Vagina (tissue), 2 donors: Measurements from ENCODE around the gene CYB5R4. TPM values are rescaled to one million over a fixed set of nuclear protein-coding genes. Genes with fewer than 3 reads are reported as not detected.

ENCODE experiments used
- DNase-seq, 2 donors: peaks; one replicate each; pipeline ENCODE4 v3.0.0-alpha.2; 2017; ENCODE audit errors: extremely low spot score in 2 of 2
- H3K27ac ChIP-seq: fragments of 200-600 bp; sonication (generic); one replicate; pipeline ENCODE4 v1.5.1; 2019
- H3K27me3 ChIP-seq: fragments of 200-600 bp; sonication (generic); one replicate; pipeline ENCODE4 v1.5.1; 2019
- H3K36me3 ChIP-seq, 2 donors: fragments of 200-600 bp; sonication (generic); one replicate each; pipeline ENCODE4 v1.5.1; 2017 to 2019
- H3K4me1 ChIP-seq: fragments of 200-600 bp; sonication (generic); one replicate; pipeline ENCODE4 v1.5.1; 2019
- H3K4me3 ChIP-seq, 2 donors: fragments of 200-600 bp; sonication (generic); 1 replicate in 1 of 2; 2 replicates in 1 of 2; pipeline ENCODE4 v1.5.1; 2016 to 2019
- H3K9me3 ChIP-seq: fragments of 200-600 bp; sonication (generic); one replicate; pipeline ENCODE4 v1.5.1; 2019
- CTCF ChIP-seq, 3 experiments: fragments of 450-650 bp in 2 of 3; fragments of 200-600 bp in 1 of 3; sonication (generic) in 1 of 3; IDR thresholded peaks; one replicate each; pipeline ENCODE4 v1.5.1; 2017 to 2019; ENCODE audit warnings: antibody characterized with exemption in 3 of 3, mild to moderate bottlenecking in 2 of 3, moderate library complexity in 2 of 3
- POLR2A ChIP-seq, 2 donors: fragments of 450-650 bp; IDR thresholded peaks; one replicate each; pipeline ENCODE4 v1.6.1; 2017; ENCODE audit warnings: antibody characterized with exemption in 2 of 2, mild to moderate bottlenecking in 2 of 2, moderate library complexity in 2 of 2
- POLR2AphosphoS5 ChIP-seq, 2 donors: sonication (generic); formaldehyde crosslinking; IDR thresholded peaks; one replicate each; pipeline ENCODE4 v1.9.0; 2017; ENCODE audit warnings: antibody characterized with exemption in 2 of 2, mild to moderate bottlenecking in 2 of 2, low read depth in 1 of 2; ENCODE audit not compliant: insufficient read depth in 1 of 2
- intact Hi-C: fragments of 100-400 bp; cut with DNase I; formaldehyde crosslinking; loops from one replicate; pipeline ENCODE4 v1.15.1; 2023
- total RNA-seq: library from RNA; depleted of rRNA; stranded (reverse); fragments of >200 nt; gene quantifications from one replicate; pipeline ENCODE4 v1.2.3, GENCODE V29; 2016

The CYB5R4 gene
- total RNA-seq, 1 donor from 2014 or later = 4.9 TPM

- H3K9me3 ChIP-seq = no peaks in the 10 kb centered on the region
- TF ChIP-seq POLR2AphosphoS5 (IDR thresholded peaks at IDR 0.05; ENCODE audit: insufficient read depth in 1 of 2, low read depth in 1 of 2) = no peak
- TF ChIP-seq POLR2A (IDR thresholded peaks at IDR 0.05) = no peak
- TF ChIP-seq CTCF (IDR thresholded peaks at IDR 0.05) = no peak
- intact Hi-C loops = loop anchor here (5.0 kb wide), 1 partner anchor 339 kb away; no protein-coding TSS in a partner anchor
- H3K27me3 ChIP-seq = no peaks in the 10 kb centered on the region
- no peak for DNase-seq
- H3K36me3 ChIP-seq = no peaks in the 10 kb centered on the region
- H3K4me1 ChIP-seq = peaks cover 5% of the 10 kb centered on the region
- H3K4me3 ChIP-seq = no peak overlapping the region
- H3K27ac ChIP-seq = no peak overlapping the region
These were observed 23.8 kb downstream of the CYB5R4 start for GRCh38 chr6:83883240-83883639.

- Histone ChIP-seq H3K4me1 (peaks cover 5% of the 10 kb centered on the region), H3K27ac (no peak overlapping the region), H3K4me3 (no peak overlapping the region), H3K27me3 (no peaks in the 10 kb centered on the region), H3K36me3 (no peaks in the 10 kb centered on the region), H3K9me3 (no peaks in the 10 kb centered on the region)
- TF ChIP-seq POLR2AphosphoS5 (IDR thresholded peaks at IDR 0.05; ENCODE audit: insufficient read depth in 1 of 2, low read depth in 1 of 2) (no peak), CTCF (IDR thresholded peaks at IDR 0.05) (peak in 2 of 3 experiments; percentile 55 to 70)
- intact Hi-C loops = loop anchor here (5.0 kb wide), 1 partner anchor 338 kb away; no protein-coding TSS in a partner anchor
- no peak for DNase-seq
These were observed 25.0 kb downstream of the CYB5R4 start for GRCh38 chr6:83884523-83884922.

GRCh38 chr6:83885984-83886383, 26.5 kb downstream of the CYB5R4 start:
- intact Hi-C loops = no loop called here

GRCh38 chr6:83889621-83890020, 30.1 kb downstream of the CYB5R4 start:
- intact Hi-C loops = no loop called here
- Histone ChIP-seq H3K9me3 (no peaks in the 10 kb centered on the region), H3K36me3 (no peaks in the 10 kb centered on the region), H3K27ac (no peak overlapping the region), H3K4me1 (peaks cover 2% of the 10 kb centered on the region), H3K4me3 (no peak overlapping the region), H3K27me3 (no peaks in the 10 kb centered on the region)
- no peak for DNase-seq
- TF ChIP-seq POLR2AphosphoS5 (IDR thresholded peaks at IDR 0.05; ENCODE audit: insufficient read depth in 1 of 2, low read depth in 1 of 2) (no peak), POLR2A (IDR thresholded peaks at IDR 0.05) (no peak), CTCF (IDR thresholded peaks at IDR 0.05) (no peak)

More at GRCh38 chr6:83885984-83886383, 26.5 kb downstream of the CYB5R4 start:
- Histone ChIP-seq H3K4me3 (no peak overlapping the region), H3K27ac (no peak overlapping the region), H3K9me3 (no peaks in the 10 kb centered on the region), H3K36me3 (no peaks in the 10 kb centered on the region), H3K4me1 (peaks cover 5% of the 10 kb centered on the region), H3K27me3 (no peaks in the 10 kb centered on the region)
- TF ChIP-seq CTCF (IDR thresholded peaks at IDR 0.05) = no peak
- no peak for TF ChIP-seq POLR2A (IDR thresholded peaks at IDR 0.05)
- no peak for TF ChIP-seq POLR2AphosphoS5 (IDR thresholded peaks at IDR 0.05; ENCODE audit: insufficient read depth in 1 of 2, low read depth in 1 of 2)
- DNase-seq = no peak

- DNase-seq = no peak
- Histone ChIP-seq H3K27ac (no peak overlapping the region), H3K27me3 (no peaks in the 10 kb centered on the region), H3K9me3 (no peaks in the 10 kb centered on the region), H3K4me1 (no peaks in the 10 kb centered on the region), H3K4me3 (no peak overlapping the region), H3K36me3 (no peaks in the 10 kb centered on the region)
- TF ChIP-seq POLR2AphosphoS5 (IDR thresholded peaks at IDR 0.05; ENCODE audit: insufficient read depth in 1 of 2, low read depth in 1 of 2) (no peak), POLR2A (IDR thresholded peaks at IDR 0.05) (no peak)
- intact Hi-C loops = no loop called here
These were observed 31.0 kb downstream of the CYB5R4 start for GRCh38 chr6:83890520-83890919.
